Mucosa of descending colon (tissue), 3 donors: ENCODE results near the gene WNT8B. TPM values are rescaled to one million over a fixed set of nuclear protein-coding genes. Genes with fewer than 3 reads are reported as not detected.

ENCODE experiments used
- ATAC-seq: fragments of 200-7000 bp; cut with Tn5 transposase; one replicate; pipeline ENCODE4 v1.9.1; 2020; ENCODE audit warnings: mild to moderate bottlenecking, moderate library complexity
- DNase-seq, 3 donors: peaks; one replicate each; pipeline ENCODE4 v3.0.0-alpha.2; 2020
- H3K36me3 ChIP-seq: fragments of 200-600 bp; one replicate; pipeline ENCODE4 v1.8.0; 2021; ENCODE audit warnings: low read depth, mild to moderate bottlenecking
- H3K4me1 ChIP-seq: fragments of 200-600 bp; one replicate; pipeline ENCODE4 v1.8.0; 2021; ENCODE audit warnings: low read depth, mild to moderate bottlenecking
- H3K4me3 ChIP-seq: fragments of 200-600 bp; one replicate; pipeline ENCODE4 v1.8.0; 2021; ENCODE audit warnings: mild to moderate bottlenecking
- H3K9me3 ChIP-seq: fragments of 200-600 bp; one replicate; pipeline ENCODE4 v1.8.0; 2021; ENCODE audit warnings: mild to moderate bottlenecking
- intact Hi-C, 2 donors: fragments of 100-400 bp; cut with DNase I in 1 of 2; cut with micrococcal nuclease in 1 of 2; formaldehyde crosslinking; loops; one replicate each; pipeline versions ENCODE4 v1.11.0 to v1.11.1; 2022; cut with DNase I, micrococcal nuclease
- total RNA-seq, 3 donors: library from RNA; stranded (reverse); fragmentation: NEBNext Ultra II Directional in 2 of 3; extraction: Animal tissue kit (Norgen Biotek cat#: 25700) in 2 of 3; gene quantifications; one replicate each; pipeline versions ENCODE4 v1.2.1 to v1.2.4, GENCODE V29; 2021 to 2023
- TF ChIP-seq, protein P1 (sequence below): fragments of 200-600 bp; IDR thresholded peaks from one replicate; pipeline ENCODE4 v1.8.0; 2022; ENCODE audit warnings: antibody characterized with exemption, mild to moderate bottlenecking
- donor health status: DM: no; HTN: no; CAD: no; lungs with moderate emphysema.
- donor health status: DM: no; HTN: no; CAD: no.
- donor health status: DM: no; HTN: yes; CAD: no.

Gene WNT8B
- total RNA-seq, 3 donors from 2014 or later, result not detected

DNA sequence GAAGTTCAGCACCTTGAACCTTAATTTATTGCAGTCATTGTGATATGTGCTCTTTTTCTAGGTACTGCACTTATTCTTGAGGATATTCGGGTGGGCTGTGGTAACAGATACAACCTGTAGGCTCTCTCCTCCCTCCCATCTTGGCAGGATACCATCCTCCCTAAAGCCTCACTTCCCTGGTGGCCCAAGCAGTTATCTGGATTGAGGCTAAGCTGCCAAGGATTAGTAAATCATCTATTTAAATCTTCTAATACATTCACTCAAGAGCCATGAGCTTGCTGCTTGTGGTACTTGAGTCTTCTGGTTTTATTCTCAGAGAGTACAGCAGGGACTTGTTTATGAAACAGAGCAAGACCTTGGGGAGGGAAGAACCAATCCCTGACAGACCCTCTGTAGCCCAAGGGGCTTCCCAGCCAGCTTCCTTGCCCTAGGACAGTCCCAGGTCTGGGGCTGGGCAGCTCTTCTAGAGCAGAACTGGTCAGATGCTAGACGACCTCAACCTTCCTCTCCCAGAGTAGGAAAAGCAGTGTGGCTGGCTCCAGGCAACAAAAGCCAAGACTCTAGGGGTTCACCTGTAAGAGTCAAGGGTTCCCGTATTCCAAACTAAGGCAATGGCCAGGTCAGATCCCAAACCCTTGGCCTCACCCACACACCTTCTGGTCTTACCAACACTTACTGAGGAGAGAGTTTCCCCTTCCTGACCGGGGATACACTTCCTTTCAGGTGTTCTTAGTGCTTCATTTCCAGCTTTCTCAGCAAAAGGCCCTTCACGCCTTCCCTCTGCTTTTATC lies 21.3 kb downstream of the WNT8B start:
- ATAC-seq, result no peak
- TF ChIP-seq, protein P1, sequence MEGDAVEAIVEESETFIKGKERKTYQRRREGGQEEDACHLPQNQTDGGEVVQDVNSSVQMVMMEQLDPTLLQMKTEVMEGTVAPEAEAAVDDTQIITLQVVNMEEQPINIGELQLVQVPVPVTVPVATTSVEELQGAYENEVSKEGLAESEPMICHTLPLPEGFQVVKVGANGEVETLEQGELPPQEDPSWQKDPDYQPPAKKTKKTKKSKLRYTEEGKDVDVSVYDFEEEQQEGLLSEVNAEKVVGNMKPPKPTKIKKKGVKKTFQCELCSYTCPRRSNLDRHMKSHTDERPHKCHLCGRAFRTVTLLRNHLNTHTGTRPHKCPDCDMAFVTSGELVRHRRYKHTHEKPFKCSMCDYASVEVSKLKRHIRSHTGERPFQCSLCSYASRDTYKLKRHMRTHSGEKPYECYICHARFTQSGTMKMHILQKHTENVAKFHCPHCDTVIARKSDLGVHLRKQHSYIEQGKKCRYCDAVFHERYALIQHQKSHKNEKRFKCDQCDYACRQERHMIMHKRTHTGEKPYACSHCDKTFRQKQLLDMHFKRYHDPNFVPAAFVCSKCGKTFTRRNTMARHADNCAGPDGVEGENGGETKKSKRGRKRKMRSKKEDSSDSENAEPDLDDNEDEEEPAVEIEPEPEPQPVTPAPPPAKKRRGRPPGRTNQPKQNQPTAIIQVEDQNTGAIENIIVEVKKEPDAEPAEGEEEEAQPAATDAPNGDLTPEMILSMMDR, result no peak

DNA sequence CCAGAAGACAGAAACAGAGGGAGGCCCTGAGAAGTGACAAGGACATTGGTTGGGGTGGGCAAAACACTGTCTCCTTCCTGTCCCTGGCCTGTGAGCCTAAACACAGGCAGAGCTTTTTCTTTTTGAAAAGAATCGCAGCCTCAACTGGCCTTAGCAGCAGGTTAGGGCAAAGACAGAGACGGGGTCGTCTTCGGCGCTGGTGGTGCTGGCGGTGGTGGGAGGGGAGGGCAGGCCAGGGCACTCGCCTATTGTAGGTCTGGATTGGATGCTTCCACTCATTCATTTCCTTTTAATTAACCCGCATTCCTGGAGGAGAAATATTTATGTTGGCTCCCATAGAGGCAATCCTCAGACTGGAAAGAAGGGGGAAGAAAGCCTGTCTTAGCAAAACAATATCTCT lies 22.6 kb downstream of the WNT8B start:
- no peaks in the 10 kb centered on the region for H3K36me3 ChIP-seq

More for the DNA sequence above, 21.3 kb downstream of the WNT8B start:
- H3K36me3 ChIP-seq, result no peaks in the 10 kb centered on the region
- H3K9me3 ChIP-seq, result no peaks in the 10 kb centered on the region
- intact Hi-C loops, result no loop called here
- H3K4me1 ChIP-seq, result peaks cover 11% of the 10 kb centered on the region
- no peak overlapping the region for H3K4me3 ChIP-seq
- no peak for DNase-seq

DNA sequence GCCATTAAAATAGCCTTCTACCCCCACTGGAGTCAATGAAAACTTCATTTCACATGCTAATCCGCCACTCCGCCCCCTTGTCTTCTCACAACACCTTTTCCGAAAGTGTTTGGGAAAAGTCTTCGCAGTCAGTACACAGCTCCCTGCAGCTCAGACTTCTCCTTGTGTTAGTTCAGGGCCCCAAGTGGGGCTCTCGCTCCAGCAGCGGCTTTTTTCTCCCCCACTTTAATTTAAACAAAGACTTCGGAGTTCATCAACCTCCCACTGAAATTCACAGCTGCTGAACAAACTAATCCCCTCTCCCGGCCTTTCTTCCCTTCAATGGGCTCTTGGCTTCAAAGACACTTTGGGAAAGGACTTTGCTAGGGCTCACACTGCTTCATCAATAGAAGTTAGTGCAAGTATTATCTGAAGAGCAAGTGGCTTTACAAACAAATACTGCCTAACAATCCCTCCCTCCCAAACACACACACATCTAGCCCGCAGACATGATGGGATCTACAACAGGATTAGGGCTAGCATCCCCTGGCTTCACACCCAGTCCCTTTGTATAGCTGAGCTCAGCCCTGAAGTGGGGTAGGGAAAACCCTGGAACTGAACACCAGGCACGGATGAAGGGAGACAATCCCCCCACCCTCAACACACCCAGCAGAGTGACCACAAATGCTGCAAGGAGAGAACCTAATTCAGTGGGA lies 23.1 kb downstream of the WNT8B start:
- intact Hi-C loops, result no loop called here
- H3K4me3 ChIP-seq, result no peak overlapping the region
- H3K36me3 ChIP-seq, result no peaks in the 10 kb centered on the region
- no peak for DNase-seq
- H3K4me1 ChIP-seq, result peaks cover 11% of the 10 kb centered on the region
- no peaks in the 10 kb centered on the region for H3K9me3 ChIP-seq
- ATAC-seq, result no peak
- TF ChIP-seq, protein P1, result no peak

More for the DNA sequence above, 22.6 kb downstream of the WNT8B start:
- TF ChIP-seq, protein P1, result no peak
- intact Hi-C loops, result no loop called here
- ATAC-seq, result no peak
- no peak for DNase-seq
- H3K4me1 ChIP-seq, result peaks cover 11% of the 10 kb centered on the region
- no peaks in the 10 kb centered on the region for H3K9me3 ChIP-seq
- H3K4me3 ChIP-seq, result no peak overlapping the region

DNA sequence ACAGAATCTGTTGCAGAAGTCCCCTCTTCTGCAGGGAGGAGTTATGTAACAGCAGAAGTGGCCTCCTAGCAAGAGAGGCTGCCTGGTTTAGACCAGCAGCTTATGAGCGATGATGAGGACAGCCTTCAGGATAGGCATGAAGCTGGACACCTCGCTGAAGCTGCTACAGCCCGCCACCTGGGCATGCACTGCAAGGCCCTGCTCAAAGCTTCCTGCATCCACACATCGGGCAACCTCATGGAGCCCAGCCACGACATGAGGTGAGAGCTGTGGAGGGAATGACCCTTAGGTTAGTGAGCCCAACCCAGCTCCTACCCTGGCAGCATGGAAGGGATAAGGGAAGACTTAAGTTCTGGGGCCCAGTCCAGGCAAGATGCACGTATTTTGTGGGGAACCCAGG lies 24.7 kb downstream of the WNT8B start:
- Histone ChIP-seq H3K36me3 (no peaks in the 10 kb centered on the region), H3K4me3 (no peak overlapping the region), H3K9me3 (no peaks in the 10 kb centered on the region), H3K4me1 (peaks cover 5% of the 10 kb centered on the region)
- DNase-seq, result no peak
- no peak for ATAC-seq
- intact Hi-C loops, result no loop called here
- TF ChIP-seq, protein P1, result no peak

DNA sequence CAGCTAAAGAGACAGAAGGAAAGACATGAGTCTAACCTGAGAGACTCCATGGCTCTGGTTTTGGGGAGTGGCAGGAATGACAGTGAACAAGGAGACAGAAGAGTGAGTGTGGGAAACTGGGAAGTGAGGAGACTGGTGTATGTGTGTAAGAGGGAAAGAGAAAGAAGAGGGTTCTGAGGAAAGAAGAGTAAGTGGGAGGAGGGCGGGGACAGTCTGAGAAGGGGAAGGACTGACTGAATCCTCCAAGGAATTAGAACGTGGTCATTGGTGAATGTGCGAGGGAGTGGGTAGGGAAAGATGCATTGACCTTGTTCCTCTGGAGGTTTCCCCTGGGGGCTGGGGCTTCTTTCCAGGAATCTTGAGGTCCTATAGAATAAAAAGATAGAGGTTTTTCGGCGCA lies 26.6 kb downstream of the WNT8B start:
- no peak for ATAC-seq
- DNase-seq, result no peak
- no peaks in the 10 kb centered on the region for H3K36me3 ChIP-seq
- H3K4me1 ChIP-seq, result no peaks in the 10 kb centered on the region
- TF ChIP-seq, protein P1, result no peak
- intact Hi-C loops, result no loop called here
- no peak overlapping the region for H3K4me3 ChIP-seq
- H3K9me3 ChIP-seq, result no peaks in the 10 kb centered on the region
